HepG2 (cell line): ENCODE data around the gene TMEM240. TPM values are rescaled to one million over a fixed set of nuclear protein-coding genes. Genes with fewer than 3 reads are reported as not detected.

Experiments
- FOXK2 ChIP-seq: fragments of 450-650 bp; IDR thresholded peaks from 2 replicates; pipeline ENCODE4 v1.6.1; 2016
- FOXO4 ChIP-seq: sonication (generic); formaldehyde crosslinking; conservative IDR thresholded peaks from 2 replicates; pipeline ENCODE4 v1.8.1; 2023; ENCODE audit warnings: missing genetic modification reagents
- RBM22 ChIP-seq: fragments of 200-400 bp; formaldehyde crosslinking; optimal IDR thresholded peaks from 2 replicates; pipeline ENCODE3; 2017; ENCODE audit warnings: mild to moderate bottlenecking, low read length, moderate library complexity
- ZBTB10 ChIP-seq: sonication (generic); formaldehyde crosslinking; IDR thresholded peaks from 2 replicates; pipeline ENCODE4 v1.4.0; 2020; ENCODE audit warnings: missing genetic modification reagents, borderline replicate concordance
- ZBTB43 ChIP-seq: sonication (generic); formaldehyde crosslinking; conservative IDR thresholded peaks from 2 replicates; pipeline ENCODE4 v1.4.0; 2020; ENCODE audit warnings: missing genetic modification reagents
- ZNF337 ChIP-seq: sonication (generic); formaldehyde crosslinking; IDR thresholded peaks from 2 replicates; pipeline ENCODE4 v1.5.1; 2020; ENCODE audit warnings: missing genetic modification reagents, low read depth, mild to moderate bottlenecking, borderline replicate concordance
- ZNF589 ChIP-seq: sonication (generic); formaldehyde crosslinking; conservative IDR thresholded peaks from 2 replicates; pipeline ENCODE4 v1.8.0; 2022; ENCODE audit warnings: mild to moderate bottlenecking, moderate library complexity, missing genetic modification reagents
- ZNF850 ChIP-seq: sonication (generic); formaldehyde crosslinking; conservative IDR thresholded peaks from 2 replicates; pipeline ENCODE4 v1.9.0; 2021; ENCODE audit warnings: mild to moderate bottlenecking, missing genetic modification reagents
- ZSCAN21 ChIP-seq: sonication (generic); formaldehyde crosslinking; IDR thresholded peaks from 2 replicates; pipeline ENCODE4 v1.8.0; 2022; ENCODE audit warnings: mild to moderate bottlenecking, missing genetic modification reagents, moderate library complexity, borderline replicate concordance
- polyA plus RNA-seq, 8 experiments: library from polyadenylated mRNA; depleted of rRNA in 3 of 8; stranded (reverse) in 7 of 8; unstranded in 1 of 8; fragments of >200 nt; fragmentation: Illumina TruSeq in 4 of 8; extraction: Trizol in 4 of 8; gene quantifications; 2 replicates each; pipeline versions ENCODE4 v1.2.1 to v1.2.3, GENCODE V29; 2011 to 2016; ENCODE audit warnings: low read depth in 4 of 8, missing spikeins in 1 of 8, mixed read lengths in 1 of 8; ENCODE audit not compliant: insufficient read depth in 1 of 8
- total RNA-seq, 5 experiments: library from RNA; depleted of rRNA; stranded (reverse); fragments of >200 nt; fragmentation: Illumina TruSeq; extraction: Trizol; gene quantifications; 2 replicates each; pipeline ENCODE4 v1.2.3, GENCODE V29; 2016; ENCODE audit warnings: low read depth in 1 of 5

Gene TMEM240
- total and polyA plus RNA-seq, 2 of the 13 experiments (the other 11 are each of a cell fraction or from before 2014, with no cell fraction given) = 0.17 TPM; not detected in 1

GRCh38 chr1:1511533-1512285, 28.7 kb downstream of the TMEM240 start, which contains the start of gene ATAD3A (continued):
- TF ChIP-seq ZBTB10 (CRISPR knock-in tag) (peak; percentile 18; the same call in 1 of the 2 replicates), RBM22 (peak; percentile 35), ZNF337 (no peak), ZSCAN21 (CRISPR knock-in tag) (no peak), ZNF850 (no peak), ZNF589 (no peak; the same call in none of the 2 replicates), FOXO4 (CRISPR knock-in tag) (no peak), ZBTB43 (CRISPR knock-in tag) (no peak), FOXK2 (no peak)
